T-helper 2 cell treated with Interferon-gamma antibody and Interleukin-4, amounts not matched to agents 100 ng/mL and 5 ng/mL, for 36 hours (primary cell): Measurements from ENCODE around the gene ANO5. TPM values are rescaled to one million over a fixed set of nuclear protein-coding genes. Genes with fewer than 3 reads are reported as not detected.

ENCODE experiments used
- total RNA-seq: library from RNA; stranded (reverse); gene quantifications from 2 replicates; pipeline ENCODE4 v1.2.3, GENCODE V29; 2022

Gene ANO5
- total RNA-seq, 1 donor from 2014 or later, result 0.09 TPM

Other genes starting within 250 kb of the ANO5 start
- gene SLC17A6, start 145.3 kb downstream of the ANO5 start, total RNA-seq, result not detected in 2 replicates